GM12878 (cell line): Measurements from ENCODE around the gene UBAP1. TPM values are rescaled to one million over a fixed set of nuclear protein-coding genes. Genes with fewer than 3 reads are reported as not detected.
"Not testable (repeated sequence)": the region's sequence is repeated elsewhere in the genome, so short reads cannot be mapped to it uniquely, and the experiment has no call there.

Experiments
- ATAC-seq: fragments of 200-7000 bp; cut with Tn5 transposase; 3 replicates; pipeline ENCODE4 v1.9.1; 2020; ENCODE audit warnings: mild to moderate bottlenecking, moderate library complexity
- BruUV-seq: library from RNA; stranded (reverse); fragments of 400-500 nt; replicated peaks from 2 replicates; lab custom pipeline; 2021; lab: Mats Ljungman, UMichigan
- CTCF ChIA-PET: fragments of 300-600 bp; sonication (Branson Sonifier 250); formaldehyde crosslinking; extraction: SDS; loops from one replicate; lab custom pipeline; 2021; ENCODE audit warnings: inconsistent platforms; lab: Yijun Ruan, JAX
- POLR2A ChIA-PET: fragments of 350-600 bp; formaldehyde crosslinking; extraction: SDS; loops from one replicate; lab custom pipeline; 2021; ENCODE audit warnings: inconsistent platforms; lab: Charles Lee
- RAD21 ChIA-PET: fragments of 300-600 bp; sonication (Branson Sonifier 250); formaldehyde crosslinking; loops from one replicate; lab custom pipeline; 2023; ENCODE audit warnings: antibody characterized with exemption; ENCODE audit not compliant: unreplicated experiment; lab: Charles Lee
- SMC1A ChIA-PET: fragments of 300-600 bp; sonication (Branson Sonifier 250); formaldehyde crosslinking; loops from one replicate; lab custom pipeline; 2023; ENCODE audit not compliant: unreplicated experiment, uncharacterized antibody; lab: Charles Lee
- DNase-seq: peaks from one replicate; pipeline ENCODE4 v3.0.0-alpha.2; 2011; ENCODE audit warnings: low read depth, low spot score
- FAIRE-seq: peaks from 3 replicates; lab custom pipeline; 2011; peaks lifted over from hg19 to GRCh38; lab: Jason Lieb, UNC
- H2AFZ ChIP-seq: 2 replicates; pipeline ENCODE4 v1.6.0; 2011; ENCODE audit warnings: low read depth, low read length, control low read depth; ENCODE audit not compliant: control insufficient read depth
- H3K27ac ChIP-seq: 2 replicates; pipeline ENCODE4 v1.5.1; 2011; ENCODE audit warnings: control low read depth; ENCODE audit not compliant: control insufficient read depth, insufficient read depth
- H3K27me3 ChIP-seq, 2 experiments: replicated peaks in 1 of 2; 2 replicates each; pipeline versions ENCODE4 v1.6.0 to v1.6.1; 2011; ENCODE audit warnings: low read length in 1 of 2; ENCODE audit not compliant: control insufficient read depth in 2 of 2, insufficient read depth in 2 of 2
- H3K36me3 ChIP-seq, 2 experiments: 2 replicates each; pipeline ENCODE4 v1.5.1; 2011; ENCODE audit warnings: low read length in 1 of 2; ENCODE audit not compliant: control insufficient read depth in 2 of 2, insufficient read depth in 2 of 2
- H3K4me1 ChIP-seq: 2 replicates; pipeline ENCODE4 v1.6.1; 2011; ENCODE audit warnings: mild to moderate bottlenecking, low read length, moderate library complexity, mixed read lengths; ENCODE audit not compliant: control insufficient read depth, insufficient read depth
- H3K4me2 ChIP-seq: 2 replicates; pipeline ENCODE4 v1.6.0; 2011; ENCODE audit warnings: control low read depth; ENCODE audit not compliant: control insufficient read depth, insufficient read depth
- H3K4me3 ChIP-seq: fragments of 200-600 bp; sonication (generic); 2 replicates; pipeline ENCODE4 v1.5.1; 2016
- H3K79me2 ChIP-seq: 2 replicates; pipeline ENCODE4 v1.6.0; 2011; ENCODE audit warnings: low read length; ENCODE audit not compliant: control insufficient read depth, insufficient read depth
- H3K9ac ChIP-seq: 2 replicates; pipeline ENCODE4 v1.8.0; 2011; ENCODE audit warnings: low read length, control low read depth, mixed read lengths; ENCODE audit not compliant: control insufficient read depth, insufficient read depth
- H3K9me3 ChIP-seq: replicated peaks from 3 replicates; pipeline ENCODE4 v1.5.1; 2011; ENCODE audit warnings: mild to moderate bottlenecking, low read length; ENCODE audit not compliant: control insufficient read depth, insufficient read depth
- H4K20me1 ChIP-seq: 2 replicates; pipeline ENCODE4 v1.6.0; 2011; ENCODE audit not compliant: control insufficient read depth, insufficient read depth
- CEBPB ChIP-seq, 2 experiments: fragments of 150-350 bp in 1 of 2; IDR thresholded peaks; 2 replicates each; pipeline ENCODE4 v1.6.1; 2012 to 2014; ENCODE audit warnings: low read depth in 2 of 2, low read length in 2 of 2, borderline replicate concordance in 1 of 2, inconsistent platforms in 1 of 2
- CHD4 ChIP-seq: fragments of 200-600 bp; sonication (generic); IDR thresholded peaks from 2 replicates; pipeline ENCODE4 v1.6.1; 2016; ENCODE audit warnings: mild to moderate bottlenecking
- CREM ChIP-seq: IDR thresholded peaks from 2 replicates; pipeline ENCODE4 v1.6.1; 2014; ENCODE audit warnings: antibody characterized with exemption, low read depth
- HDAC6 ChIP-seq: fragments of 200-600 bp; sonication (generic); IDR thresholded peaks from one replicate; pipeline ENCODE4 v1.8.0; 2017; ENCODE audit warnings: antibody characterized with exemption; ENCODE audit not compliant: unreplicated experiment
- IKZF1 ChIP-seq: fragments of 450-650 bp; conservative IDR thresholded peaks from 2 replicates; pipeline ENCODE4 v1.6.1; 2017; ENCODE audit warnings: antibody characterized with exemption, mild to moderate bottlenecking
- IRF4 ChIP-seq: IDR thresholded peaks from 2 replicates; pipeline ENCODE4 v1.6.1; 2011; ENCODE audit warnings: low read depth, low read length
- KAT2A ChIP-seq: conservative IDR thresholded peaks from 2 replicates; pipeline ENCODE4 v1.6.1; 2011; ENCODE audit warnings: low read depth, low read length; ENCODE audit not compliant: control insufficient read depth
- MYC ChIP-seq: IDR thresholded peaks from 2 replicates; pipeline ENCODE4 v1.6.1; 2011; ENCODE audit warnings: mild to moderate bottlenecking, low read length, moderate library complexity, inconsistent platforms; ENCODE audit not compliant: insufficient read depth, insufficient replicate concordance, insufficient read length, severe bottlenecking
- NR2C1 ChIP-seq: fragments of 450-650 bp; IDR thresholded peaks from 2 replicates; pipeline ENCODE4 v1.6.1; 2017; ENCODE audit warnings: antibody characterized with exemption, mild to moderate bottlenecking, moderate library complexity
- RELA ChIP-seq: fragments of 450-650 bp; IDR thresholded peaks from 2 replicates; pipeline ENCODE4 v1.8.0; 2014; ENCODE audit warnings: borderline replicate concordance; ENCODE audit not compliant: partially characterized antibody
- RFX5 ChIP-seq: IDR thresholded peaks from 2 replicates; pipeline ENCODE4 v1.6.1; 2011; ENCODE audit warnings: low read depth, low read length, improper control_type of control experiment
- RUNX3 ChIP-seq: IDR thresholded peaks from 2 replicates; pipeline ENCODE4 v1.6.1; 2012; ENCODE audit warnings: low read length, inconsistent platforms
- SMC3 ChIP-seq: IDR thresholded peaks from 2 replicates; pipeline ENCODE4 v1.6.1; 2011; ENCODE audit warnings: low read length, improper control_type of control experiment, borderline replicate concordance
- SREBF1 ChIP-seq: IDR thresholded peaks from 2 replicates; pipeline ENCODE4 v1.6.1; 2012; ENCODE audit warnings: mild to moderate bottlenecking, low read length
- SUZ12 ChIP-seq: fragments of 200-600 bp; sonication (generic); IDR thresholded peaks from one replicate; pipeline ENCODE4 v1.6.1; 2018; ENCODE audit warnings: antibody characterized with exemption, mild to moderate bottlenecking; ENCODE audit not compliant: unreplicated experiment
- ZNF384 ChIP-seq: IDR thresholded peaks from 2 replicates; pipeline ENCODE4 v1.6.1; 2012; ENCODE audit warnings: low read depth, mild to moderate bottlenecking, low read length, improper control_type of control experiment, borderline replicate concordance
- WGBS: methylation state at CpG from one replicate; pipeline ENCODE4 v1.1.6; 2016; ENCODE audit warnings: low lambda C conversion rate; ENCODE audit not compliant: insufficient replicate concordance, insufficient coverage; ENCODE audit errors: missing lambda C conversion rate; 5-methylcytosine and 5-hydroxymethylcytosine counted together
- in situ Hi-C: fragments of 300-500 bp; cut with MboI; formaldehyde crosslinking; loops from 9 replicates; pipeline ENCODE4 v1.14.3; 2018; ENCODE audit warnings: mixed read lengths
- intact Hi-C: fragments of 100-400 bp; cut with micrococcal nuclease; formaldehyde crosslinking; loops from one replicate; pipeline ENCODE4 v1.14.2; 2022; ENCODE audit not compliant: unreplicated experiment
- polyA plus RNA-seq, 11 experiments: library from polyadenylated mRNA; depleted of rRNA in 4 of 11; unstranded in 6 of 11; stranded (reverse) in 5 of 11; fragments of >200 nt; fragmentation: Nextera tagmentation in 4 of 11; fragmentation: Illumina TruSeq in 1 of 11; extraction: Ambion mirVana in 4 of 11; extraction: Trizol in 1 of 11; gene quantifications; 1 replicate in 1 of 11; 2 replicates in 10 of 11; pipeline versions ENCODE4 v1.2.1 to v1.2.3, GENCODE V29; 2011 to 2016; ENCODE audit warnings: inconsistent platforms in 2 of 11, missing spikeins in 2 of 11, low read depth in 1 of 11
- total RNA-seq, 4 experiments: library from RNA; depleted of rRNA in 3 of 4; stranded (reverse); fragments of >200 nt in 3 of 4; fragmentation: Illumina TruSeq in 1 of 4; extraction: Trizol in 1 of 4; gene quantifications; 2 replicates each; pipeline versions ENCODE4 v1.2.1 to v1.2.3, GENCODE V29; 2013 to 2021

Gene UBAP1
- total and polyA plus RNA-seq, 10 of the 15 experiments (the other 5 are each of a cell fraction or from before 2014, with no cell fraction given) = 2.1 to 47.9 (median 27.2) TPM

GRCh38 chr9:34245212-34245611 is 66.4 kb downstream of the UBAP1 start:
- RAD21 ChIA-PET, H3K9ac ChIP-seq, H3K9me3 ChIP-seq, H3K79me2 ChIP-seq, H3K4me1 ChIP-seq, ATAC-seq, DNase-seq, FAIRE-seq, BruUV-seq, H2AFZ ChIP-seq, H3K4me3 ChIP-seq, H4K20me1 ChIP-seq, SMC1A ChIA-PET, H3K27me3 ChIP-seq, H3K4me2 ChIP-seq, in situ Hi-C loops, H3K27ac ChIP-seq, intact Hi-C loops, POLR2A ChIA-PET, CTCF ChIA-PET: not testable (repeated sequence)
- peaks cover 20 to 28% of the 10 kb centered on the region in 2 experiments; a peak in 3 of 4 replicates for H3K36me3 ChIP-seq
- no CpG with 5 or more reads among the region's 2 CpGs for WGBS

- no peaks in the 10 kb centered on the region for H4K20me1 ChIP-seq
- TSS peak; percentile 19 for BruUV-seq
- H3K9ac ChIP-seq = no peak overlapping the region
- no peak overlapping the region for H3K4me2 ChIP-seq
- ChIA-PET CTCF (interaction anchor here (1.3 to 1.4 kb wide), 2 partner anchors 9 to 18 kb away, joined by 3 read pairs; no protein-coding TSS in a partner anchor), SMC1A (no interaction called here), RAD21 (no interaction called here), POLR2A (no interaction called here)
- H3K9me3 ChIP-seq = no peaks in the 10 kb centered on the region
- in situ Hi-C loops = no loop called here
- TF ChIP-seq HDAC6 (no peak), NR2C1 (no peak), MYC (no peak), KAT2A (no peak), RUNX3 (no peak), RELA (no peak), SUZ12 (no peak), ZNF384 (no peak), SREBF1 (no peak), SMC3 (no peak), RFX5 (no peak), IKZF1 (no peak), CHD4 (no peak), CREM (no peak), IRF4 (no peak), CEBPB (IDR thresholded peaks at IDR 0.05; ENCODE audit: borderline replicate concordance in 1 of 2, low read depth in 2 of 2, low read length in 2 of 2) (no peak)
- no peak for DNase-seq
- WGBS = 93% methylated on average over 2 of the region's 2 CpGs
- no peak for ATAC-seq
- intact Hi-C loops = no loop called here
- H3K4me1 ChIP-seq = no peaks in the 10 kb centered on the region
- no peak overlapping the region for H3K27ac ChIP-seq
- no peak overlapping the region for H2AFZ ChIP-seq
- peaks cover 23 to 38% of the 10 kb centered on the region in 2 experiments for H3K36me3 ChIP-seq
- no peak for FAIRE-seq
- H3K79me2 ChIP-seq = no peaks in the 10 kb centered on the region
- no peaks in the 10 kb centered on the region for H3K27me3 ChIP-seq
- H3K4me3 ChIP-seq = no peak overlapping the region
These were observed 67.6 kb downstream of the UBAP1 start for GRCh38 chr9:34246453-34246852.
